Stimulated activated CD8-positive, alpha-beta memory T cell treated with anti-CD3 and anti-CD28 coated beads, Interleukin-7, amount 100 ng/mL, for 1 hour (primary cell): Measurements from ENCODE around the gene ACLY.
A peak's percentile ranks its signal among the peaks of the same experiment; 100 is the strongest.

Experiments used
- DNase-seq, 2 donors: peaks; one replicate each; pipeline ENCODE4 v3.0.0-alpha.2; 2020; ENCODE audit warnings: low read depth in 2 of 2

ACLY gene

DNA sequence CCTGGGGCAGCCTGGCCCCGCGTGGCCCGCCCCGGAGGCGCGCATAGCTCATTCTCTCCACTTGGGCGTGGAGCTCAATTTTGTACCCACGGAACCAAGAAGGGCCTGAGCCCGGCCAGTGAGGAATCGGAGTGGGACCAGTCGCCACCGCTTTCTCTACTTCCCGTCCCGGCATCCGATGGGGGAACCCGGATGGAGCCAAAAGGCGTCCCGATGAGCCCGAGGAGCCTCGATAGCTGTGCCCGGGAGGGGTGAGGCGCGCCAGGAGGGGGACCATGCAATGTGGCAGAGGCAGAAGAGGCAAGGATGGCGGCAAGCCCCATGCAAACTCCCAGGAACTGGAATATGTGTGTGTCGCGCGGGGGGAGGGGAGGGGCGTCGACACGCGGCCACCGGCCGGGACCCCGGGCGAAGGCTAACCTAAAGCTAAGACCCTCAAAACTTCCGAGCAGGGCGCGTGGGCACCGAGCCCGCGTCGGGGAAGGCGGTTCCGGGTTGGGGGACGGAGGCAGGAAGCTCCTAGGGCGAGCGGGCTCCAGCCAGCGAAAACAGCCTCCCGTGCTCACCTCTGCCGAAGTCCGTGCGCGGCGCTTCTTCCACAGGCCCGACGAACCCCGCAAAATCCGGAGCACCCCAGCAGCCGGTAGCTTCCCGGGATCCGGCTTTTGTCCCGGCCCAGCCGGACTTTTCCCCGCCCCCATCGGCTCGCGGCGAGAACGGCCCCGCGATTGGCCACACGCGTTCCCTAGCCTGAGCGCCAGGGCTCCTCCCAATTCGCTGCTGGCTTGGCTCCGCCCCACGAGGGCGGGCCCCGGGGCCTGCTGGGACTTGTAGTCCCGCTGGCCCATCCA lies at the start of gene ACLY:
Gene ACLY, minus strand, starts transcription at position 638 of the 851 bp plus-strand sequence. CDS start 5,078 bp downstream, outside the sequence.
- peak; percentile 87 to 89 for DNase-seq

- no peak for DNase-seq
Observed at GRCh38 chr17:41967921-41968578, 49.3 kb upstream of the ACLY start.

- DNase-seq: no peak
Observed at GRCh38 chr17:41967141-41967920, 48.6 kb upstream of the ACLY start.

DNA sequence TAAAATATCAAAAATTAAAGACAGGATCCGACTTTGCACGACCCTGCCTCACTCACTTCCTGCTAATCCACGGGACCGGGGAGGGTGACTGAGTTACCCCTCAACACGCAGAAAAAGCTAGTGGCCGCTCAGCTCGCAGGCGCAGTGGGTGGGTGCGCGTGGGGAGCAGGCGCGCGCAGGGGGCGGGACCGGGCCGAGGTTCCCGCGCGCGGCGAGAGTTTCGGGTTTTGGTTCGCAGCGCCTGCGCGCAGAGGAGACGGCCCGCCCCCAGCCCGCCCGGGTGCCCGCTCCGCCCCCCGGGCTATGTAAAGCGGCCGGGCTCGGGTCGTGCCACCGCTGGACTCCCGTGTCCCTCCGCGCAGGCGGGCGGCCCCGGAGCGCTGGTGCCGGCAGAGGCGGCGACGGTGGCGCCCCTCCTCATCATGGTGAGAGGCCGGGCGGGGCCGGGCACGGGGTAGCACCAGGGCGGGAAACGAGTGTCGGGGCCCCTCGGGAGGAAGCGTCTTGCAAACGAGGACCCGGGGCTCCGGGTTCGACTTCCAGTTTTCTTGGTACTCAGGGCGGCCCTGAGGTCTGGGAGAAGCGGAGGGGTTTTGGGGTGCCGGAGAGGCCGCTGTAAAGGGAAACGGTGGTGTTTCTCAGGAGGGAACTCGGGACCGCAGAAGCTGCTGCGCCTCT lies 47.9 kb upstream of the ACLY start, which contains the start of gene CNP:
Gene CNP, plus strand, starts transcription at position 333 of the 678 bp plus-strand sequence. Its CDS starts 90 bp downstream, at position 423.
- DNase-seq: peak; percentile 82 to 83

- peak in 1 of 2 donors; percentile 38 for DNase-seq
Observed at GRCh38 chr17:41965694-41966462, 47.1 kb upstream of the ACLY start.

DNA sequence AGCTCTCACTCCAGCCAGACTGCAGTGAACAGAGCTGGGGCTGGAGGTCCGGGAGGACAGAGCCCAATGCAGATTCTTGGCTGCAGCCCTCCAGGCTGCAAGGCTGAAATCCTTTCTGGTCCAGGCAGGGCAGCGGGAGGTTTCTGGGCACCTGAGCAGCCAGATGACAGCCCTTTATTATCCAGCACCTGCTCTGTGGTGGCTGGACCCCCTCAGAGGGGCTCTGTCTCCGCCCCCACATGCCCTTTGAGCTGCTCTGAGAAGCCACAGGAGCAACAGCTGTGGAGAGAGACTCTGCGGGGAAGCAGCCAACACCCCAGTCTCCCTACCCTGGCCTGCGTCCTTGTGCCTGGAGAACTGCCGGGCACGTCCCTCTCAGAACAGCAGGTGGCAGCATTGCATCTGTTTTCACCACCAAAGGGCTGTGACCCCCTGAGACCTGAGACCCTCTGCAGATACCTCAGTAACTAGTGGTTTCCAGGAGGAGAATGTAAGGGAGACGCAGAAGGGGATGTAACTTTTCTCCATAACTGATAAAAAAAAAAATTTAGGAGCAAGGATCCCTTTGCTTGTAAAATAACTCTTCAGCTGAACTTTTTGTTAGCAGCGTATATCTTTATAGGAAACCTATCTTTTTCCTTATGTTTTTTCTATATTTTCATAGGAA lies 44.1 kb upstream of the ACLY start:
- DNase-seq: peak; percentile 47 to 59

DNA sequence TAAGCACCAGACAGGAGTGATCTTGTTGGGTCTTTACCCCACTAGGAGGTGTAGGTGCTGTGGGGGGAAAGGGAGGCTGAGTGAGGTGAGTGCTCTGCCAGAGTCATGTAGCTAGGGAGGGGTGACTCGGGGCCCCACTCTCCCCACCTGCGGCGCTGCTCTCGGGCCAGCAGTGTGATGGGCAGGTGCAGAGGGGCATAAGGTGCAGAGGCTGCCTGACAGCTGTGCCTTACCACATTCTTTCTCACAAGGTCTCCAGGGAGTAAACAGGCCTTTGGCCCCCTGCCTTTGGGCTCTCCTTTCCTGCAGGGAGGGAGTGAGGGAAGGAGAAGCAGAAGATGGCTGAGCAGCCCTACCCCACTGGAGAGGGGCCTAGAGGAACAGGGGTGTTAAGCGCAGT lies 43.4 kb upstream of the ACLY start:
- DNase-seq: no peak

DNA sequence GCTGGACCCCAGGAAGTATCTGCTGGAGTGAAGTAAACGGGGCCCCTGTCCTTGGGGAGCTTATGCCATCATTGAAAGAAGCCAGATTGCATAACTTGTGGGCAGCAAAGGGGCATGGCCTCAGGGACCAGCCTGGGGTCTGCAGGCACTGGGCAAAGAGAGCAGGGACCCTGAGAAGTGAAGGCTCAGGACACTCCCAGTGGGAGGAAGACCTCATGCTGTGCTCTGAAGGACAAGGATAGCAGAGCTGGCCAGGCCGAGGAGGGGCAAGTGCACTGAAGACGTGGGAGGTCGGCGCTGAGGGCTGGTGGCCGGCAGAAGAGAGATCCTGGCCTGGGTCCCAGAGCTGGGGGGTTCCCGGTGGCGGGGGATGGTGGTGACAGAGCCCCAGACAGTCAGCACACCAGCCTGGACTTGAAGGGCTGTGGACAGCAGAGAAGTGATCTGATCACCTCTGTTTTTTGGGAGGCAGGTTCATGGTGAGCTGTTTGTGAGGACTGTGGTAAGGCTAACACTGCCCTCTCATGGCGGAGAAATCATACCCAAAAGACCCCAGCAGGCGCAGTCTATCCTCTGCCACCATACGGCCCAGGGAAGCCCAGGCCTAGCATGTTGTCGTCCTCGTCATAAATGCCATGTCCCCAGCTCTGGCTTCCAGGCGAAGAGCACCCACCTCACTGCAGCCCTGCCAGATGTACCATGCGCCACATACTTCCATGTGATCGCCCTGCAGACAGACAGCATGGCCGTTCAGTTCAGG lies 40.8 kb upstream of the ACLY start:
- DNase-seq: no peak

DNA sequence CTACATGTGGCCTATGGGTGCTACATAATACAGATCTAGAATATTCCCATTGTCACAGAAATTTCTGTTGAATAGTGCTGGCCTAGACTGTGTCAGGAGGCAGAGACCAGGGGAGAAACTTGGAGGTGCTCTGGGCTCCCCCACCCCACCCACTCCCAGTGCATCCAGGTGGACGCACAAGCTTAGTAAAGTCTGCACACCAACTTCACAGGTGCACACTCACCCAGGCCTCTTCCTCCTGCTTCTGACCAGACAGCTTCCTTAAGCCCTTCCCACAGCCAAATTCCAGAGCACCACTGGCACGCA lies 40.2 kb upstream of the ACLY start:
- no peak for DNase-seq

DNA sequence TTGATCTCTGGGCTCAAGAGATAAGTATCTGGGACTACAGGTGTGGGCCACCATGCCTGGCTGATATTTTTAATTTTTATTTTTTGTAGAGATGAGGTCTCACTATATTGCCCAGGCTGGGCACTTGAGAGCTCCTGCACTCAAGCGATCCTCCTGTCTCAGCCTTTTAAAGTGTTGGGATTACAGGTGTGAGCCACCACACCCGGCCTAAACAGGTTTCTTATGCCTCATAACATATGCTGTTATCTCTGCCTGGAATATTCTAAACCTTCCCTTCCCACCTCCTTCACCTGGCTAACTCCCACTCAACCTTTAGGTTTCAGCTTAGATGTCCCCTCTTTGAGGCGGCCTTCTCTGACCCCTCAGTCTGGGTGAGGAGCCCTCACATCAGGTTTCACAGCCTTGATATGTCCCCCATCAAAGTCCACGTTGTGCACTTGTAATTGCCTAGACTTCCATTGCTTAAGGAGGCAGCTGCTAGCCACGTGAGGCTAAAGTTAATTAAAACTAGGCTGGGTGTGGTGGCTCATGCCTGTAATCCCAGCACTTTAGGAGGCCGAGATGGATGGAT lies 39.2 kb upstream of the ACLY start:
- no peak for DNase-seq

GRCh38 chr17:41957031-41957868 lies 38.5 kb upstream of the ACLY start:
- no peak for DNase-seq

DNA sequence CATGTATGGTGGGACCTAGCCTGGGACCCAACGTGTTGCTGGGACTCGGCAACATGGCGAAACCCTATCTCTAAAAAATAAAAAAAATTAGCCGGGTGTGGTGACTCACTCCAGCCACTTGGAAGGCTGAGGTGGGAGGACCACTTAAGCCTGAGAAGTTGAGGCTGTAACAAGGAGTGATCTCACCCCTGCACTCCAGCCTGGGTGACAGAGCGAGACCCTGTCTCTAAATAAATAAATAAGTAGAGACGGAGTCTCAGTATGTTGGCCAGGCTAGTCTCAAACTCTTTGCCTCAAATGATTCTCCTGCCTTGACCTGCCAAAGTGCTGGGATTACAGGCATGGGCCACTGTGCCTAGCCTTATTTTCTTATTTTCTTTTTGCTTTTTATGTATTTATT lies 37.8 kb upstream of the ACLY start:
- no peak for DNase-seq

DNA sequence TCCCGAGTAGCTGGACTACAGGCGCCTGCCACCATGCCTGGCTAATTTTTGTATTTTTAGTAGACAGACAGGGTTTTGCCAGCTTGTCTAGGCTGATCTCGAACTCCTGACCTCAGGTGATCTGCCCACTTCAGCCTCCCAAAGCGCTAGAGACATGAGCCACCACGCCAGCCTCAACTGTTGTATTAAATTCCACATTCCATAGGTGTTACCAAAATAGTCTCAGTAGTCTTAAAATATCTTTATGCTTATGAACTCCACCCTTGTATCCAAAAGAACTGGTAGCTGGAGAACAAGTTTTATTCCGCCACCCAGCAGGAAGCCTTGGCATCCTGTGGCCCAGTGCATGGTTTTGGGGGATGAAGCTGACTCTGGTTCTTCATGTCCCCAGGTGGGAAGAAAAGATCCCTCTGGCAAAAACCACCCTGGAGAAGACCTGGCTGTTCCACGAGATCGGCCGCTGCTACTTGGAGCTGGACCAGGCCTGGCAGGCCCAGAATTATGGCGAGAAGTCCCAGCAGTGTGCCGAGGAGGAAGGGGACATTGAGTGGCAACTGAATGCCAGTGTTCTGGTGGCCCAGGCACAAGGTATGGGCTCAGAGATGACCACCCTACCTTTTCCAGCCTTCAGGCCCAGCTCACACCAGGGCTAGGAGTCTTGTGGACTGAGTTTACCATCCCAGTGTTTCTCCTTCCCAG lies 30.2 kb upstream of the ACLY start:
- no peak for DNase-seq

DNA sequence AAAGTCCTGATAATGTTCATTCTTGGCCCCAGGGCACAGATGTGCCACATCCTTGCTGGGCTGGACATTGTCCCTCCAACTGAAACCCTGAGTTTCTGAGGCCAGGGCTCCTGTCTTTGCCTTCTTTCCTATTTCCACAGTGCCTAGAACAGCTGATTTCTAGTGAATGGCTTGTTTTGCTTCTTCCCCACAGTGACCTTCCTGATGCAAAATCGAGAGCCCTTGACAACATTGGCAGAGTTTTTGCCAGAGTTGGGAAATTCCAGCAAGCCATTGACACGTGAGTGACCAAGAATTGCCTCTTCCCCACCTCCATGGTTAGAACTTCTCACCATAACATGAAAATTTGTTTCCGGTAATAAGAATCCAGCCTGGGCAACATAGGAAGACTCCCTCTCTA lies 26.2 kb upstream of the ACLY start:
- DNase-seq: no peak

- DNase-seq: no peak
Observed at GRCh38 chr17:41943492-41943891, 24.7 kb upstream of the ACLY start.

- DNase-seq: no peak
Observed at GRCh38 chr17:41942626-41943373, 24.0 kb upstream of the ACLY start.

DNA sequence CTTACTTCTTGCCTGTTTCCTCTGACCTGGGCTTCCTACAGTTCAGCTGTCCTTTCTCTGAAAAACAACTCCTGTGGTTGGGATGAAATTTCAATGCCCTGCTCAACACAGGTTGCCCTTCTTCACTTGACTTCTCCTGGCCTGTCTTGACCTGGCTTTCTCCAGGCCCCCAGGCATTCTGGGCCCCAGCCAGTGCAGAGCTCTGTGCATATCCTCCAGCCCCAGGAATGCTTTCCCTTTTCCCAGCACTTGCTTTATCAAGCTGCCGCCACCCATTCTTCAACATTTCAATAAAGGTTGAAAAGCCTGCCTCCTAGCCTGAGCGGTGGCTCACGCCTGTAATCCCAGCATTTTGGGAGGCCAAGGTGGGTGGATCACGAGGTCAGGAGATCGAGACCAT lies 22.4 kb upstream of the ACLY start:
- DNase-seq: no peak
